Measurements from ENCODE around the gene ANKRD1. TPM values are rescaled to one million over a fixed set of nuclear protein-coding genes. Genes with fewer than 3 reads are reported as not detected.

The ANKRD1 gene
- total RNA-seq, 4 donors from 2014 or later, result 18.6 to 168 (median 98.5) TPM

DNA sequence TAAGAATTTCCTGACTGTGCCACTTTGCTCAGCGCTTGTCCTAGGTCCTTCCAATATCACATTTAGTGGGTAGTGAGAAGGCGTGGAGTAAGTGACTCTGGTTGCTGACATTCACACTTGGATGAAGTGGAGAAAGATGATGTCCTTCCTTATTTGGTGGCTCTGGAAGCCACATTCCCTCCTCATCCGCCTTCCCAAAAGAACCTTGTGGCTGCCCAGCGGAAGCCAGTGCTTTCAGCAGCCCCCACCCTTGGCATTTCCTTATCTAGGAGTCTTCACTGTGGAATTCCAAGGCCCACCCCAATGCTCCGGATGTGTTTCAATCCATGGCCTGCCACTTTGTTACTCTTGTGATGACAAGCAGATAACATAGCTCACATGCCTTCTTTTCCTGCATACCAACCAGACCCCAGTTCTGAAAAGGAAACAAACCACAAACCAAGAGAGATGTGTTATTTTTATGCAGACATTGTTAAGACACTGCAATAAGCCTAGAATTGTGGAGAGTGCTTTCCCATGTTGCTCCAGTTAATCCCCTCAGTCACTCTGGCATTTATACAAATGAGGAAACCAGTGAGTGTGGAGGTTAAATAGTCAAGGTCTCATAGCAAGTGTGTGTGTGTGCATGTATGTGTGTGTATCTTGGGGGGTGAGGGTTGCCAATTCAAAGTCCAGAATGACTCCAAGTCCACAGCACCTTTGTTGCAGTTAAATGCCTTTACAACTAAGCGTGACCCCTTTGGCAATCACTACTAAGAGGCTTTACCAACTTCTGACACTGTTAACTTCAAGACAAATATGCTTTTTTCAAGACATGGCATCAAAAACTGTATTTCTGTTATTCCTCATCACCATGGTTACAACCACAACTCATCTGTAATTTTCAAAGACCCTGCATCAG, 10.3 kb upstream of the ANKRD1 start:
- in situ Hi-C loops (cut with MboI; ENCODE audit: low sequenced_read_pairs in 4 of 4) (no loop called here), intact Hi-C loops (cut with DNase I; ENCODE audit: low total_unique reads) (no loop called here)
- H3K4me3 ChIP-seq, result peak overlapping the region in 1 of 4 donors; percentile 29
- peak overlapping the region; percentile 54 to 81 (median 69) for H3K27ac ChIP-seq
- peak; percentile 37 to 61 for ATAC-seq
- TF ChIP-seq, protein P1, sequence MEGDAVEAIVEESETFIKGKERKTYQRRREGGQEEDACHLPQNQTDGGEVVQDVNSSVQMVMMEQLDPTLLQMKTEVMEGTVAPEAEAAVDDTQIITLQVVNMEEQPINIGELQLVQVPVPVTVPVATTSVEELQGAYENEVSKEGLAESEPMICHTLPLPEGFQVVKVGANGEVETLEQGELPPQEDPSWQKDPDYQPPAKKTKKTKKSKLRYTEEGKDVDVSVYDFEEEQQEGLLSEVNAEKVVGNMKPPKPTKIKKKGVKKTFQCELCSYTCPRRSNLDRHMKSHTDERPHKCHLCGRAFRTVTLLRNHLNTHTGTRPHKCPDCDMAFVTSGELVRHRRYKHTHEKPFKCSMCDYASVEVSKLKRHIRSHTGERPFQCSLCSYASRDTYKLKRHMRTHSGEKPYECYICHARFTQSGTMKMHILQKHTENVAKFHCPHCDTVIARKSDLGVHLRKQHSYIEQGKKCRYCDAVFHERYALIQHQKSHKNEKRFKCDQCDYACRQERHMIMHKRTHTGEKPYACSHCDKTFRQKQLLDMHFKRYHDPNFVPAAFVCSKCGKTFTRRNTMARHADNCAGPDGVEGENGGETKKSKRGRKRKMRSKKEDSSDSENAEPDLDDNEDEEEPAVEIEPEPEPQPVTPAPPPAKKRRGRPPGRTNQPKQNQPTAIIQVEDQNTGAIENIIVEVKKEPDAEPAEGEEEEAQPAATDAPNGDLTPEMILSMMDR (IDR thresholded peaks at IDR 0.05 in 4 of 5, conservative IDR thresholded peaks at IDR 0.05 in 1 of 5), result no peak
- no peak for TF ChIP-seq POLR2A (IDR thresholded peaks at IDR 0.05)
- H3K36me3 ChIP-seq, result no peaks in the 10 kb centered on the region
- H3K27me3 ChIP-seq, result no peaks in the 10 kb centered on the region
- peaks cover 20 to 27% of the 10 kb centered on the region in 2 donors for H3K4me1 ChIP-seq
- no peaks in the 10 kb centered on the region for H3K9me3 ChIP-seq
- peak in 1 of 2 donors; percentile 24 for DNase-seq

GRCh38 chr10:90930070-90930837, 9.4 kb upstream of the ANKRD1 start:
- intact Hi-C loops (cut with DNase I; ENCODE audit: low total_unique reads) (no loop called here), in situ Hi-C loops (cut with MboI; ENCODE audit: low sequenced_read_pairs in 4 of 4) (no loop called here)
- Histone ChIP-seq H3K9me3 (no peaks in the 10 kb centered on the region), H3K27me3 (no peaks in the 10 kb centered on the region), H3K4me1 (peaks cover 20 to 27% of the 10 kb centered on the region in 2 donors), H3K27ac (peak overlapping the region; percentile 54 to 81 (median 69)), H3K4me3 (peak overlapping the region in 2 of 4 donors; percentile 19 to 29), H3K36me3 (no peaks in the 10 kb centered on the region)
- peak in 1 of 2 donors; percentile 74 for DNase-seq
- TF ChIP-seq POLR2A (IDR thresholded peaks at IDR 0.05), result no peak
- TF ChIP-seq, protein P1 (IDR thresholded peaks at IDR 0.05 in 4 of 5, conservative IDR thresholded peaks at IDR 0.05 in 1 of 5), result no peak
- peak; percentile 87 to 91 for ATAC-seq

GRCh38 chr10:90929179-90929578, 8.3 kb upstream of the ANKRD1 start:
- ATAC-seq, result no peak
- no peaks in the 10 kb centered on the region for H3K9me3 ChIP-seq
- H3K4me3 ChIP-seq, result no peak overlapping the region
- H3K27me3 ChIP-seq, result no peaks in the 10 kb centered on the region
- peak overlapping the region in 1 of 4 donors; percentile 81 for H3K27ac ChIP-seq
- in situ Hi-C loops (cut with MboI; ENCODE audit: low sequenced_read_pairs in 4 of 4), result no loop called here
- no peaks in the 10 kb centered on the region for H3K36me3 ChIP-seq
- intact Hi-C loops (cut with DNase I; ENCODE audit: low total_unique reads), result no loop called here
- peaks cover 29 to 37% of the 10 kb centered on the region in 2 donors for H3K4me1 ChIP-seq
- no peak for TF ChIP-seq POLR2A (IDR thresholded peaks at IDR 0.05)
- TF ChIP-seq, protein P1 (IDR thresholded peaks at IDR 0.05 in 4 of 5, conservative IDR thresholded peaks at IDR 0.05 in 1 of 5), result no peak
- no peak for DNase-seq

GRCh38 chr10:90927293-90927692, 6.4 kb upstream of the ANKRD1 start:
- DNase-seq (no peak), ATAC-seq (no peak)
- intact Hi-C loops (cut with DNase I; ENCODE audit: low total_unique reads), result no loop called here
- in situ Hi-C loops (cut with MboI; ENCODE audit: low sequenced_read_pairs in 4 of 4), result no loop called here
- Histone ChIP-seq H3K27me3 (no peaks in the 10 kb centered on the region), H3K4me1 (peaks cover 33 to 48% of the 10 kb centered on the region in 2 donors), H3K9me3 (no peaks in the 10 kb centered on the region), H3K27ac (no peak overlapping the region), H3K4me3 (no peak overlapping the region), H3K36me3 (no peaks in the 10 kb centered on the region)
- no peak for TF ChIP-seq POLR2A (IDR thresholded peaks at IDR 0.05)
- TF ChIP-seq, protein P1 (IDR thresholded peaks at IDR 0.05 in 4 of 5, conservative IDR thresholded peaks at IDR 0.05 in 1 of 5), result no peak
